Hair follicular keratinocyte (primary cell): ENCODE data around the gene MRAS. TPM values are rescaled to one million over a fixed set of nuclear protein-coding genes. Genes with fewer than 3 reads are reported as not detected.

Source experiments
- total RNA-seq: library from RNA; depleted of rRNA; stranded (reverse); fragments of >200 nt; gene quantifications from 2 replicates; pipeline ENCODE4 v1.2.3, GENCODE V29; 2015

Gene MRAS
- total RNA-seq, result 2.6 and 6.2 TPM in 2 replicates

GRCh38 chr3:138347960-138348753, at the start of gene MRAS:
TSS of gene MRAS (plus strand) at chr3:138348579. CDS start at chr3:138372884, 24,305 bp downstream.

DNA sequence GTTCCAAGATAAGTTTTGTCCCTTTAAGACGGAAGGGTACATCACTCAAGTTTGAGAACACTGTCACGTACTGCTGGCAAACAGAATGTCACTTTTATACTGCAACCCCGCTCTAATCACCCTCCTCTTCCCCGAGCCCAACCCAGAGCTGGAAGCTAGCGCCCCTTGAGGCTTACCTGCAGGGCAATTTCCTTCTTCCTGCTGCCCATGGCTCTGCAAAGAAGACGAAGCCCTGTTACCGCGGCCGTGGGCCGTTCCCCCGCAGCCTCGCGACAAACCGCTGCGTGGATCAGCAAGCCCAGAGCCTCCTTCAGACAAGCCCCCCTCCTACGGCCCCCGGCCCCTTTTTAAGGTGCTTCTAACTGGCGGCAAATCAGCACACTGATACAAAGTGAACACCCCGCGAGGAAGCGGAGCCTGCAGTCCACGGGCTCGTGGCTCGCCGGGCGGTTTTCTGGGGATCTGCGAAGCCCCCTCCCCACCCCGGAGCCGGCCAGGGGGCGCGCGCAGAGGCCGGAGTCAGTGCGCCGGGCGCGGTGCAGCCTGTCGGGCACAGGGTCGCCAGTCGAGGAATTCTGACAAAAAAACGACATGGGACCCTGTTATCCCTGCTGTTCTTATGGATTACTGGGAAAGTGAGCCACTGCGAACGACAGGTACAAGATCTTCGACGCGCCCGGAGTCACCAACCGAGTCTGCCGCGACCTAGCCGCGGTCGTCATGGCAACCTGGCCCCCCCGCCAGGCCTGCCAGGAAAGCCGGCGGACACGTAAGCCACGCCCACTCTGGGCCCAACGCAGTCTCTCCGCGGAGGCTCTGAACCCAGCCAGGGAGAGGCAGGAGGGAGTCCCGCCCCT, 19.0 kb upstream of the MRAS start, which contains the start of gene NME9:
Gene NME9 (minus strand): TSS at position 725 of the 857 bp plus-strand sequence. CDS start 516 bp downstream, at position 209.

GRCh38 chr3:138434276-138434874, 86.0 kb downstream of the MRAS start, which contains the start of gene ESYT3:
TSS of gene ESYT3 (plus strand) at chr3:138434616. CDS start at chr3:138434799, 183 bp downstream.

Other genes starting within 250 kb of the MRAS start
- 5.5 and 5.7 TPM in 2 replicates for gene DZIP1L, start 233.0 kb upstream of the MRAS start, total RNA-seq
- gene A4GNT, start 216.2 kb upstream of the MRAS start, total RNA-seq, result not detected in 2 replicates
- gene DBR1, start 173.7 kb upstream of the MRAS start, total RNA-seq, result 8.9 and 14.4 TPM in 2 replicates
- gene ARMC8, start 161.3 kb upstream of the MRAS start, total RNA-seq, result 18.4 and 27.6 TPM in 2 replicates
- gene NME9, start 18.7 kb upstream of the MRAS start, total RNA-seq, result not detected in 2 replicates
- gene ESYT3, start 86.0 kb downstream of the MRAS start, total RNA-seq, result 0.65 and 1.5 TPM in 2 replicates
- gene CEP70, start 245.7 kb downstream of the MRAS start, total RNA-seq, result 10.9 and 13.1 TPM in 2 replicates